Thyroid gland (tissue), 4 donors: Measurements from ENCODE around the gene FAM171A2.

Experiments used
- POLR2A ChIP-seq, 2 donors: fragments of 450-650 bp; IDR thresholded peaks; one replicate each; pipeline ENCODE4 v1.6.1; 2017; ENCODE audit warnings: antibody characterized with exemption in 2 of 2, mild to moderate bottlenecking in 2 of 2, moderate library complexity in 1 of 2
- TF ChIP-seq, protein P1 (sequence below), 6 experiments: fragments of 200-600 bp in 3 of 6; fragments of 450-650 bp in 3 of 6; sonication (generic) in 3 of 6; IDR thresholded peaks; one replicate each; pipeline ENCODE4 v1.5.1; 2016 to 2019; ENCODE audit warnings: antibody characterized with exemption in 6 of 6, mild to moderate bottlenecking in 2 of 6, inconsistent platforms in 1 of 6, moderate library complexity in 1 of 6

DNA sequence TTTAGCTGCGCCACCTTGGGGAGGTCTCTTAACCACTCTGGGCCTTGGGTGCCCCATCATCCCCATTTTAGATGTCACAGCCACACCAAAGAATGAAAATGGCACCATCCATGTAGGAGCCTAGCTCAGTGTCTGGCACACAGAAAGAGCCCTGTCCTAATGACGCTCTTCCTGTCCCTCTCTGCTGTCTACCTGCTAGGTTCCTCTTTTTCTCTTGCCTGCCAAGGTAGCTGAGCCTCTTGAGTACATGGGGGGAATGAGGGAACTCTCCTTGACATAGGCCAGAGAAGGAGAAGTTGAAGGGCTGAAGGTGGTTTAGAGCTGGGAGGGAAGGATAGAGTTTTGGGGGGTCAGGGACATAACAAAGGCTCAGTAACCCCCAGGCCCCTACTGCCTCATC, 53.5 kb downstream of the FAM171A2 start:
- TF ChIP-seq, protein P1, sequence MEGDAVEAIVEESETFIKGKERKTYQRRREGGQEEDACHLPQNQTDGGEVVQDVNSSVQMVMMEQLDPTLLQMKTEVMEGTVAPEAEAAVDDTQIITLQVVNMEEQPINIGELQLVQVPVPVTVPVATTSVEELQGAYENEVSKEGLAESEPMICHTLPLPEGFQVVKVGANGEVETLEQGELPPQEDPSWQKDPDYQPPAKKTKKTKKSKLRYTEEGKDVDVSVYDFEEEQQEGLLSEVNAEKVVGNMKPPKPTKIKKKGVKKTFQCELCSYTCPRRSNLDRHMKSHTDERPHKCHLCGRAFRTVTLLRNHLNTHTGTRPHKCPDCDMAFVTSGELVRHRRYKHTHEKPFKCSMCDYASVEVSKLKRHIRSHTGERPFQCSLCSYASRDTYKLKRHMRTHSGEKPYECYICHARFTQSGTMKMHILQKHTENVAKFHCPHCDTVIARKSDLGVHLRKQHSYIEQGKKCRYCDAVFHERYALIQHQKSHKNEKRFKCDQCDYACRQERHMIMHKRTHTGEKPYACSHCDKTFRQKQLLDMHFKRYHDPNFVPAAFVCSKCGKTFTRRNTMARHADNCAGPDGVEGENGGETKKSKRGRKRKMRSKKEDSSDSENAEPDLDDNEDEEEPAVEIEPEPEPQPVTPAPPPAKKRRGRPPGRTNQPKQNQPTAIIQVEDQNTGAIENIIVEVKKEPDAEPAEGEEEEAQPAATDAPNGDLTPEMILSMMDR (IDR thresholded peaks at IDR 0.05): no peak
- TF ChIP-seq POLR2A (IDR thresholded peaks at IDR 0.05): no peak
